ENCODE results near the gene KRTCAP2.
A peak's percentile ranks its signal among the peaks of the same experiment; 100 is the strongest.
"Not testable (repeated sequence)": the region's sequence is repeated elsewhere in the genome, so short reads cannot be mapped to it uniquely, and the experiment has no call there.

KRTCAP2 gene

DNA sequence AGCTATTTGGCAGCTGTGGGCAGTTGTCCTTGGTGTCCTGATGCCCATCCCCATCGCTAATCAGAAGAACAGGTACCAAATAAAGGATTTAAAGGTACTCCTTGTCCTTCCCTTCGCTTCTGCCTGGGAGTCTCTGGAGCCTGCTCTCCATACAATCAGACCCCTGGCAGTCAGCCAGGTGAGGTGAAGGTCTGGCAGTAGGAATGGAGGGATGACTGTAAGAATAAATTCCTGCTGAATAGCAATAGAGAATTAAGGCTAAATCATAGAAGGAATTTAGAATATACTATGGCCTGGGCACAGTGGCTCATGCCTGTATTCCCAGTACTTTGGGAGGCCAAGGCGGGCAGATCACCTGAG, 25.4 kb upstream of the KRTCAP2 start:
- DNase-seq: no peak

DNA sequence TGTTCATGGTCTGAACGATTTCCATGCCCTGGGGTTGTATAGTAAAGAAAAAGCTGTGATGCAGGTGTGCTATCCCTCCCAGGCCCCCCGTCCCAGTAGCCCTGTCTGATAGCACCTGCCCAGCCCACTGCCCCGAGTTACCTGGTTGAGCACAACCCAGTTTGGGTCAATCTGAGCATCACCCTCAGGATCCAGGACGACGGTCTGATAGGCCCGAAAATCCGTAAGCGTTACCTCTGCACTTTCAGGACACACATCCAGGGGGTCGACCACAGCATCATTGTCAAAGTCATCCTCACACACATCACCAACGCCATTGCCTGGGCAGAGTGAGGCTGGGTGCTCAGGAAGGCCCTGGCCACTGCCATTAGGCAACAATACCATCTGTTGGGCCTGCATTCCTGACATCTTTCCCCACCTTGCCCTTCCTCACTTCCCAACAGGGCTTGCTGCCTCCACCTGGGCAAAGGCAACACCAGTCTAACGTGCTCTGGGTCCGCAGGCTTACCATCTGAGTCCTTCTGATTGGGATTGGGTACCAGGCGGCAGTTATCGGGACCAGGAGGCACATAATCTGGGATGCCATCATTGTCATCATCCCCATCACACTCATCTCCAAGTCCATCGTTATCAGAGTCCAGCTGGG, 24.9 kb upstream of the KRTCAP2 start:
- DNase-seq: no peak

DNA sequence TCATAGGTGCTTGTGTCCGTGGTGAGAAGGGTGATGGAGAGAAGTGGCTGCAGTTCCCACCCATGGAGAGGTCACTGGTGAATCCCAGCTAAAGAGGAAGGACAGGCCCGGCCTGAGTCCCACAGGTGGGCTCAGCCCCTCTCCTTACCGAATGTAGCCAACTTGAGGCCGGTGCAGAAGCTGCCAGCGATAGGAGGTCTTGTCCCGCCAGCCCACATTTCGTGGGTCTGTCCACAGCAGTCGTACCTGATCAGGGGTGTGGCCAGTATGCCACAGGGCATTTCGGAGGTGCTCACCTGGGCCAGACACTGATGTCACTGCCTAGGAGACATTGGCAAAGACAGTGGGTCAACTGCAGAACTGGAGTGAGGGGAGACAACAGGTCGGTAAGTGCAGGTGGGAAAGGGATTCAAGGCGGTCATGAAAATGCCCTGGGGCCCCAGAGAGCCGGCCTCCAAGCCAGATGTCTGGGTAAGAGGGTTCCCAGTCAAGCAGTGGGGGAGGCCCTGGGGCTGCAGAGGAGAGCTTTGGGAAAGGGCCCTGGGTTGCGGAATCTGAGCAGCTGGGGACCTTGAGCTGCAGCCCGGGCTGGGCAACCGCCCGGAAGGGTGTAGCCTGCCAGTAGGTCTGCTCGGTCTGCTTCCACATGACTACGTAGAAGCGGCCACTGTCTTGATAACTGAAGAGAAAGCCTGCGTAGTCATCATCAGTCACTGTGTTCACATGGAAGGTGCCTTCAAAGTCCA, 24.0 kb upstream of the KRTCAP2 start:
- DNase-seq: no peak

DNA sequence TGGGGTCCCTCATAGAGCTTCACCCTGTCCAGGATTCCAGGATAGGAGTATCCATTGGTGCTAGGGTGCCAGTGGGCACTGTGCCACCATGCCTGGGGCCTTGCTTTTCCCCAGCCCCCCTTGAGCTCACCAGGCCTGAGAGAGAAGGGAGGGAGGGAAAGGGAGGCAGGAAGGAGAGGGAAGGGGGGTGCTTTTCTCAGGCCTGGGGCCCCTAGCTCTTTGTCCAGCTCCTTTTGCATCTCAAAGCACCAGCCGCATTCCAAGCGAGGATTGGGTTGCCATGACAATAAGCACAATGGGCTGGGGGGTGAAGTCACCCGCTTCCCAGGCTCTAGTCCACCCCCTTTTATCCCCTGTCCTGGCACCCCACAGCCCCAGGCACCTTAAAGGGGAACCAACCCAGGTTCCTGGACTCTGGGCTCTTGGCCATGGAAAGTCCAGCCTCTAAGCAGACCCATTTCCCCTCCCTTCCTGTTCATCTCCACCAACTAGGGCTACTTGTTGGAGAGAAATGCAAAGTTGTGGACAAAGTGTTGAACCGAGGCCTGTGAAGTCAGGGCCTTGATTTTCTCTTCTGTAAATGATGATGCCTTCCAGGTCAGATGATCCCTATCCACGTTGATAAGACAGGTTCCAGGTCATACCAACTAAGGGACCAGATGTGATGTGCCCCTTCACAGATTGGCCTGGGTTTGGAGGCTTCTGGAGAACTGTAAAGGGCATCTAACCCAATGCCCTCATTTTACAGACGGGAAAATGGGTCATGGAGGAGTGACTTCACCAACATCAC, 23.2 kb upstream of the KRTCAP2 start:
- DNase-seq: no peak

DNA sequence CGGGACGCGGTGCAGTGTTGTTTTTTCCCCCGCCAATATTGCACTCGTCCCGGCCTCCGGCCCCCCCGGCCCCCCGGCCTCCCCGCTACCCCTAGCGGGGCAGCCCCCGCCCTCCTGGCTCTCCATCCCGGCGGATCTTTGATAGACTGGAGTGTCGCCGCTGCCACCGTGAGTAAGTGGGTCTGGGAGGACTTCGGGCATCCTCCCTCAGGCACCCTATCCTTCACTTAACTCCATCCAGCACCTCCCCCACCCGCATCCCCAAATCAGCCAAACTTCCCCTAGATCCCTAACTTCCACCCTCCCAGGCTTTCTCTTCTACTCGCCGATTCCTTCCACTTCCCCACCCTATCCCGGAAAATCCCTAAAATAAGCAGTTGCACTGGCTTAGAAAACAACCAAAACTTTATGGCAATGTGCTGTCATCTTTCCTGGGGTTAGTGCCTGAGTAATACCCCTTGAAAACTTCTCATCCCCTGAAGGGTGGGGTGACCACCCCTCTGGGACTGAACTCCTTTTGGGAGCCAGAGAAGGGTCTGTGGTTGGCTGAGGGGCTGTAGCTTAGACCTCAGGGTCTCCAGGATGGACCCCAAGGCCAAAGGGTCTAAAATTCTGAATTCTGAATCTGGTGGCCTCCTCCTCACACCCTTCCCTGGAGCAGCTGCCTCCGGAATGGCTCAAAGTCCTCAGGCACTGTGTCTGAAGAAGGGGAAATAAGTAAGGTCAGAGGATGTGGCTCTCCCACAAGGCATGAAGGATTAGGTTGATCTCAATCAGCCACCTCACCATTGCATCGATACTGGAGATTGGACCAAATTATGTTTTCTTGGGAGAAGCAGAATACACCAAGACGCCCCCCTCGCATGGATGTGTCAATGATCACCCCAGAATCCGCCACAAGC, 22.3 kb upstream of the KRTCAP2 start:
- DNase-seq: peak; percentile 13

DNA sequence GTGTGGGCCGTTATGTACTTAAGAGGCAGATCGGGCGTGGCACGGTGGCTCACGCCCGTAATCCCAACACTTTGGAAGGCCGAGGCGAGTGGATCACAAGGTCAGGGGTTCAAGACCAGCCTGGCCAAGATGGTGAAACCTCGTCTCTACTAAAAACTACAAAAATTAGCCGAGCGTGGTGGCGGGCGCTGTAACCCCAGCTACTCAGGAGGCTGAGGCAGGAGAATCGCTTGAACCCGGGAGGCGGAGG, 20.8 kb upstream of the KRTCAP2 start:
- DNase-seq: not testable (repeated sequence)

DNA sequence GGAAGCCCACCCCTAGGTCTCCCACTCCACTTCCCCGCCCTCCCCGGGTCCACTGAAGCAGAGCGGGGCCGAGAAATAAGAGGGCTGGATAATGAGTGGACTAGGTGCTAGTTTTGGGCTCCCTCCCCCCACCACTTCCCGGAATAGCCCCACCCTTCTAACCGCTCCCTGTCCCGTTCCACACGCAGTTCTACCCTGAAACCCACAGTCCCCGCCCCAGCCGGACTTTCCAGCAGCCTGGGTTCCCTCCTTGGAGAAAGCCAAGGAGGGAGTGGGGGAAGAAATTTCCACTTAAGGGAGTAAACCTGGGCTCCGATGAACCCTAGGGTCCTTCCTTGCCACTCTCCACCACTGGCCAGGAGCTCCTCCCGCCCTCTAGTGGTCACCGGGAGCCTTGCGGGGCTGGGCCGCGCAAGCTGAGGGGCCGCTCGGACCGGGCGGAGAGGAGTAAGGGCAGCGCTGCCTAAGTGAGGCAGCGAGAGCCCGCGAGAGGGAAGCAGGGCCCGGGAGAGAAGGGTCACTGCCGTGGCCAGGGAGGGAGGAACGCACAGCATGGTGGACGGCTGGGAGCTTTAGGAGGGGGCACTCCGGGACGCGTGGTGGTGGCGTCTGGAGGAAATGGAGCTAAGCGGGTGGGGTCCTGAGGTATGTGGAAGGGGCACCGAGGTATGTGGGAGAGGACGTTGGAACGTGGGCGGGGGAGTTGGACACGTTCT, 20.3 kb upstream of the KRTCAP2 start:
- peak; percentile 69 for DNase-seq

DNA sequence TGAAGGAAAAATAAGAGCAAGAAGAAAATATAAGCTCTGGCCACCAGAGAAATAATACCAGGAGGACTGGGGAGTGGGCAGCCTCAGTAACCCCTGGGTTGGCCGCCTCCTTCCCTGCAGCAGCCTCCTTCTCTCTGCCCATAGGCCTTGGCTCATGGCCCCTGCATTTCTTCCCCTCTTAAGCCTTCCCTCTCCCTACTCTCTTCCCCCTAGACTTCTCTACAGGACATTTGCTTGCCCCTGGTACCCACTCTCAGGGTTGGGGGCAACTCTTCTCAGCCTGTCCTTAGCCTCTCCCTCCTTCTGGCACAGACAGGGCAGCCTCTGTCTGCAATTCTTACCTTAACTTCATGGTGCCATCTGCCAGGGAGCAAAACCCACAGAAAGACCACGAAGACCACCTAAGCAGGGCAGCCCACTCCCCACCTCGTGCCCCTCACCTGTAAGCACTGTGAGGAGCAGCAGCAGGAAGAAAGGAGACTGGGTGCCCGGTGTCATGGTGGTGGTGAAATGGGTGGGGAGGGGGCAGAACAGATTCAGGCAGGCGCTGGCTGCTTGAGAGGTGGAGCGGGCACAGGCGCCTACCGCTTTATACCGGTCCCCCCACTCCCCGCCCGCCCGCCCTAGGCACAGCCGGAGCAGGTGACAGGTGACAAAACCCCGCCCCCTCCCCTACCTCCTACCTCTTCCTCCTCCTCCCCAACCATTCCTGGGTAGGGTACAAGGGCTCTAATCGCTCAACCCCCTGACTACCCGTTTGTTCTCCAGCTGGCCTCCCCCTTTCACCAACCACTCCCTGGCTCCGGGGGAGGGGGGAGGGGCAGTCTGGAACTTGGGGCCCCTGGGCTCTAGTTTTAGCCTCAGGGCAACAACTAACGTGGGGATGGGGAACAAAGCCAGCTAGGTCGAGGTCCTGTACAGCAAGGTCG, 19.5 kb upstream of the KRTCAP2 start:
- no peak for DNase-seq

DNA sequence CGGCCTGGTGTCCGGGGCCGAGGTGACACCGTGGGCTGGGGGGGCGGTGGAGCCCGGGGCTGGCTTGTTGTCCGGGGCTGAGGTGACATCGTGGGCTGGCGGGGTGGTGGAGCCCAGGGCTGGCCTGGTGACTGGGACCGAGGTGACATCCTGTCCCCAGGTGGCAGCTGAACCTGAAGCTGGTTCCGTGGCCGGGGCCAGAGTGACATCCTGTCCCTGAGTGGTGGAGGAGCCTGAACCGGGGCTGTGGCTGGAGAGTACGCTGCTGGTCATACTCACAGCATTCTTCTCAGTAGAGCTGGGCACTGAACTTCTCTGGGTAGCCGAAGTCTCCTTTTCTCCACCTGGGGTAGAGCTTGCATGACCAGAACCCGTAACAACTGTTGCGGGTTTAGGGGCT, 18.8 kb upstream of the KRTCAP2 start:
- DNase-seq: no peak

DNA sequence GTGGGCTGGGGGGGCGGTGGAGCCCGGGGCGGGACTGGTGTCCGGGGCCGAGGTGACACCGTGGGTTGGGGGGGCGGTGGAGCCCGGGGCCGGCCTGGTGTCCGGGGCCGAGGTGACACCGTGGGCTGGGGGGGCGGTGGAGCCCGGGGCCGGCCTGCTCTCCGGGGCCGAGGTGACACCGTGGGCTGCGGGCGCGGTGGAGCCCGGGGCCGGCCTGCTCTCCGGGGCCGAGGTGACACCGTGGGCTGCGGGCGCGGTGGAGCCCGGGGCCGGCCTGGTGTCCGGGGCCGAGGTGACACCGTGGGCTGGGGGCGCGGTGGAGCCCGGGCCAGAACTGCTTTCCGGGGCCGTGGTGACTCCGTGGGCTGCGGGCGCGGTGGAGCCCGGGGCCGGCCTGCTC, 16.8 kb upstream of the KRTCAP2 start:
- not testable (repeated sequence) for DNase-seq

DNA sequence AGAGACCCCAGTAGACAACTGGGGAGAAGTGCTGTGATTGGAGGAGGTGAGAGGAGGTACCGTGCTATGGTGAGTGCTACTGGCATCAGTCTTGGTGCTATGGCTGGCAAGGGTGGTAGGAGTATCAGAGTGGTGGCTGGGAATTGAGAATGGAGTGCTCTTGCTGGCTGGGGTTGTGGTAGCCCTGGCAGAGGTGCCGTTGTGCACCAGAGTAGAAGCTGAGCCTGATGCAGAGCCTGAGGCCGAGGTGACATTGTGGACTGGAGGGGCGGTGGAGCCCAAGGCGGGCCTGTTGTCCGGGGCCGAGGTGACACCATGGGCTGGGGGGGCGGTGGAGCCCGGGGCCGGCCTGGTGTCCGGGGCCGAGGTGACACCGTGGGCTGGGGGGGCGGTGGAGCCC, 15.2 kb upstream of the KRTCAP2 start:
- DNase-seq: no peak

DNA sequence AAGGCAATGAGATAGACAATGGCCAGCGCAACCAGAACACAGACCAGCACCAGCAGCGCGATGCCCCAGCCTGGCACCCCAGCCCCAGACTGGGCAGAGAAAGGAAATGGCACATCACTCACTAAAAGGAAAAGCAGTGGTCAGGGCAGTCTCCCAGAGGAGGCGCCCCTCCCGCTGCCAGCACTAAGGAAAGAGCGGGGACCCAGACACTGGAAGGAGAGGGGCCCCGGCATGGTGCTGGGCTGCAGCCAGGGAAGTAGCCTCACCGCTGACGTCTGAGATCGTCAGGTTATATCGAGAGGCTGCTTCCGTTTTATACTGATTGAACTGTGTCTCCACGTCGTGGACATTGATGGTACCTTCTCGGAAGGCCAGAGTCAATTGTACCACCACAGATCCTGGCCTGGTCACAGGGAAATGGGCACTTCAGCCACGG, 14.4 kb upstream of the KRTCAP2 start:
- DNase-seq: no peak

DNA sequence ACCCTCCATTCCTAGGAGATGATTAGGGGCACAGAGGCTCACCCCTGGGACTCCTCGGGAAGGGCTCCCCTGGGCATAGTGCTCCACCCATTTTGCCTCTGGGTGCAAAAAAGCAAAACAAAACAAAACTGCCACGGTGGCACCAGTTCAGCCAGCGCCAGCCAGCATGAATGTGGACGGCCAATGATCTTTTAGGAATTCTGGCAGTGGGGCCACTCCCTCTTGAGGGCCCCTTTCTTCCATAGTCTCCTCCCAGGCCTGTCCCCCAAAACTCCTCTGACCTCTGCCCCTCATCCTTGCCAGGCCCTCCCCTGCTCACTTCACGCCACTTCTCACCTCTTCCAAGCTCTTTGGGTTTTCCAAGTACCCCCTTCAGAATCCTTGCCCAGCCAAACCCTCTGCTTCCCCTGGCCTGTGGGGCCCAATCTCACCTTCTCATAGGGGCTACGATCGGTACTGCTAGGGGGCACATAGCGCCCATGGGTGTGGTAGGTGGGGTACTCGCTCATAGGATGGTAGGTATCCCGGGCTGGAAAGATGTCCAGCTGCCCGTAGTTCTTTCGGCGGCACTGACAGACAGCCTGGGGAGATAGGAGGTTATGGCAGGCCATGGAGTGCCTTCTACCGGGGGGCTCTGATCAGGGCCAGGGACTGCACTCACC, 13.8 kb upstream of the KRTCAP2 start:
- DNase-seq: no peak

DNA sequence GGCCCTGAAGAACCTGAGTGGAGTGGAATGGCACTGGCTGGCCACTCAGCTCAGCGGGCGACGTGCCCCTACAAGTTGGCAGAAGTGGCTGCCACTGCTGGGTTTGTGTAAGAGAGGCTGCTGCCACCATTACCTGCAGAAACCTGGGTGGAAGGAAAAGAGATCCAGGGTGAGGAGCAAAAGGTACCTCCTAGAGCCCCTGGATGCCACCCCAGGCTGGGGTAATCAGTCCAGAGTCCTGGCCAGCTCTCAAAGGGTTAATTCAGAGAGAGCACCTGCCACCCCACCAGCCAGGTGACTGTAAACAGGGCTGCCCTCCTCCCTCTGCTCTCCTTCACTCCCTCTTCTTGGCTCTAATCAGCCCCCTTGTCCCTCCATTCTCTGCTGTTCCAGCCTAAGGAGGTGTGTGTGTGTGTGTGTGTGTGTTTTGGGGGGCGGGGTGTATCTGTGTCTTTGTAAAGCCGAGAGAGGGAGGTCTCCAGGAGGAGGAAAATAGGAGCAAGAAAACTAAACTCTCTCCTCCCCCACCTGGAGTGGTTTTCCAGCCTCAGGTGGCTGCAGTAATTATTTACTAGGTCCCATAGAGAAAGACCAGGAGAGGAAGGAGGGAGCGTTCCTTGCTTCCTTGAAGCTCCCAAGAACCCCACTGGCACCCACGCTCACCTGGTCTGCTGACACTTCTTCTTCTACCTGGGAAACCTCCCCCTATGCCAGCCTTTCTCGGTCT, 13.1 kb upstream of the KRTCAP2 start:
- DNase-seq: no peak

DNA sequence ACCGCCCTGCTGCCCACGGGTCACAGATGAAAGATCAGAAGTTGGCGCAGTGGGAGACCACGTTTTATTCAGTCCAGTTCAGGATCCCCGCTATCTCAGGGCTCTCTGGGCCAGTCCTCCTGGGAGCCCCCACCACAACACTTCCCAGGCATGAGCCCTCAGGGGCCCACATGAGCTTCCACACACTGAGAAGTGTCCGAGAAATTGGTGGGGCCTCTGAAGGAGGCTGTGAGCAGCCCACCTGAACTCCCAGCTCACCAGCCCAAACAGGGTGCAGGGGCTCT, 12.6 kb upstream of the KRTCAP2 start:
- no peak for DNase-seq

DNA sequence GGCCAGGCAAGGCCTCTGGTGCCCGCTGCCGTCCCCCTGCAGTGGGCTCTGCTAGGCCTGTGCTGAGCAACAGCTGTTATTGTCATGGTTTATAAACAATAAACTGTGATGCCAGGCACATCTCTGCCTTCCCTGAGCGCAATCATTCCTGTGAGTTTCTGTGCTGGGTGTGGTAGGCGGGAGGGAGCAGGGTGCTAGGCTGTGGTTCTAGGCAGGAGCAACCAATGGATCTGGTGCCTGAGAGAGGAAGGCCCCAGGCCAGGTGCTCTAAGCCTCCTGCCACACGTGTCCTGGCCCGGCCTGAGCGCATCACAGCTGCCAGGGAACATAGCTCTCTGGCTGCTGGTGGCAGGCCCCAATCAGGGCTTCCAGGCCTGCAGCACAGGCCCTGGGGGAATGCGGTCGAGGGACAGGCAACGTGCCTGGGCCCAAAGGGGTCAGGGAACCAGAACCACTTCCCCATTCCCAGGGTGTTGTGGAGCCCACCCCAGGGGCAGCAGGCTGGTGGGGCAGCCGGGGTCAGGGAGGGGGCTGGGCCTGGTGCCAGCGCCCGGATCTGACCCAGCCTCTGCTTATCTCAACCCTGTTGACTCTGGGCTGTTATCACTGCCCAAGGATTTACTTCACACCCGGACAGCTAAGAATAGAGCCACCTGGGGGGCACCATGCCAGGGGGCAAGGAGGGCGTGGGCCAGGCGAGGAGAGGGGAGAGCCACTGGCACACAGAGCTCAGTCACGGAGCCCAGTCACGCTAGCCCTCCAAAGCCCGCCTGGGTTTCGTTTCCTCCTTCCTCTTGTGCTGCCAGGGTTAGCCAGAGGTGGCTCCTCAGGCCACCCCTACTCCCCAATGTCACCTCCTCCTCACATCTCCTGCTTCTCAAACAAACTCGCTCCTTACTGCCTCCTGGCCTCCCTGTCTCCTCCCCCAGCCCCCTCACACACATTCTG, 12.0 kb upstream of the KRTCAP2 start:
- DNase-seq: no peak

DNA sequence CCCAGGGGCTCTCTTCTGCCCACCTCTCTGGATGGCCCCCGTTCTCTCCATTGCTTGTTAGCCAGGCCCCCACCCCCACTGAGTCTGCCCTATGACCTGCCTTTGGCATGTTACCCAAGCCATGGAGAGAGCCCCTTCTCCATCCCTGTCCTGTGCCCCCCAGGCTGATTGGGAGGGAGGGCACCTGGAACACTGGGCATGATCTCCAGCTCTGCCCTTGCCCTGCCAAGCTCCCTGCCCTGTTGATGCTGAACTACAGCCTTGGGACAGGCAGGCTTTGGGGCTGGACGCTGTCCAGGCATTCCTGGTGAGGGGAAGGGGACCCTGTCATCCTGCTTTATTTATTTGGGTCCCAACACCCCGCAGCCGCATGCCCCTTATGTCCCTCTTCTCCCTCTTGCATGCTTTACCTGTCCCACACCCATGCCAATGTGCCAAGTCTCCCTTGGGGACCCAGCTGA, 11.3 kb upstream of the KRTCAP2 start:
- DNase-seq: no peak

DNA sequence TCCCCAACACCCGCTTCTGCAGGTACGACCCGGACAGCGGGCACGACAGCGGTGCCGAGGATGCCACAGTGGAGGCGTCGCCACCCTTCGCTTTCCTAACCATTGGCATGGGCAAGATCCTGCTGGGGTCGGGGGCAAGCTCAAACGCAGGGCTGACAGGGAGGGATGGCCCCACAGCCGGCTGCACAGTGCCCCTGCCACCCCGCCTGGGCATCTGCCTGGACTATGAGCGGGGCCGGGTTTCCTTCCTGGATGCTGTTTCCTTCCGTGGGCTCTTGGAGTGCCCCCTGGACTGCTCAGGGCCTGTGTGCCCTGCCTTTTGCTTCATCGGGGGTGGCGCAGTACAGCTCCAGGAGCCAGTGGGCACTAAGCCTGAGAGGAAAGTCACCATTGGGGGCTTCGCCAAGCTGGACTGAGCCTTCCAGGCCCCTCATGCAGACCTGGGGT, 10.7 kb upstream of the KRTCAP2 start:
- DNase-seq: no peak

DNA sequence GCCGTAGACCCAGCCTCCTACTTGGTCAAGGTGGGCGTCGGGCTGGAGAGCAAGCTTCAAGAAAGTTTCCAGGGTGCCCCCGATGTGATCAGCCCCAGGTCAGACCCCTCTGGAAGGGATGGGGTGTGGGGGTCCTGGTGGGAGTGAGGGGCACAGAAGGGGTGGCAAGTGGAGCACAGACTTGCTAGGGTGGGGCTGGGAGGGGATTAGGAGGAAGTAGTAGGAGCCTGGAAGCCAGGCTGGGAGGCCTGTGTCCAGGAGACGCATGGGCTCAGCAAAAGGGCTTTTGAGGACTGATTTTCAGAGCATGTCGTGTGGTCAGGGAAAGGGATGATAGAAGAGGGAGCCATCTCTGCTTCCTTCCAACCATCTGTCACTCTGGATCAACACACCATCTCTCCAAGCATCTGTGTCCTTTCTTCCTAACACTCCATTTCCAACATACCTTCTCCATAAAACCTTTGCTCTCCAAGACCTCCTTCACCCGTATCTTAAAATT, 9.0 kb upstream of the KRTCAP2 start:
- no peak for DNase-seq
